HEK293T (cell line): ENCODE results near the gene KRTAP10-4.
"Not testable (repeated sequence)": the region's sequence is repeated elsewhere in the genome, so short reads cannot be mapped to it uniquely, and the experiment has no call there.

Experiments used
- CTCF ChIA-PET: fragments of 350-600 bp; formaldehyde crosslinking; extraction: SDS; loops from one replicate; lab custom pipeline; 2021; ENCODE audit warnings: antibody characterized with exemption, inconsistent platforms; lab: Yijun Ruan, JAX
- POLR2A ChIA-PET: fragments of 350-600 bp; formaldehyde crosslinking; extraction: SDS; loops from one replicate; lab custom pipeline; 2020; ENCODE audit warnings: antibody characterized with exemption, inconsistent platforms; lab: Yijun Ruan, JAX
- DNase-seq: peaks from one replicate; pipeline ENCODE4 v3.0.0; 2012; ENCODE audit warnings: mixed read lengths; ENCODE audit errors: extremely low spot score
- ARNT ChIP-seq: fragments of 450-650 bp; IDR thresholded peaks from 2 replicates; pipeline ENCODE4 v1.6.1; 2017; ENCODE audit warnings: mild to moderate bottlenecking
- BHLHE40 ChIP-seq: fragments of 450-650 bp; IDR thresholded peaks from 2 replicates; pipeline ENCODE4 v1.6.1; 2016; ENCODE audit warnings: mild to moderate bottlenecking, moderate library complexity, borderline replicate concordance
- CTBP1 ChIP-seq: fragments of 450-650 bp; IDR thresholded peaks from 2 replicates; pipeline ENCODE4 v1.6.1; 2016; ENCODE audit warnings: borderline replicate concordance
- ELF4 ChIP-seq: fragments of 450-650 bp; IDR thresholded peaks from 2 replicates; pipeline ENCODE4 v1.6.1; 2017; ENCODE audit warnings: antibody characterized with exemption
- FOXA1 ChIP-seq: fragments of 450-650 bp; IDR thresholded peaks from 2 replicates; pipeline ENCODE4 v1.6.1; 2016; ENCODE audit warnings: mild to moderate bottlenecking
- FOXK2 ChIP-seq: fragments of 450-650 bp; IDR thresholded peaks from 2 replicates; pipeline ENCODE4 v1.6.1; 2016; ENCODE audit warnings: mild to moderate bottlenecking
- FOXM1 ChIP-seq: fragments of 450-650 bp; IDR thresholded peaks from 2 replicates; pipeline ENCODE4 v1.6.1; 2017; ENCODE audit warnings: mild to moderate bottlenecking, borderline replicate concordance
- HDGF ChIP-seq: fragments of 450-650 bp; IDR thresholded peaks from 2 replicates; pipeline ENCODE4 v1.6.1; 2017; ENCODE audit warnings: antibody characterized with exemption, borderline replicate concordance
- L3MBTL2 ChIP-seq: fragments of 450-650 bp; conservative IDR thresholded peaks from 2 replicates; pipeline ENCODE4 v1.6.1; 2016; ENCODE audit warnings: mild to moderate bottlenecking
- LEF1 ChIP-seq: fragments of 450-650 bp; IDR thresholded peaks from 2 replicates; pipeline ENCODE4 v1.6.1; 2017; ENCODE audit warnings: mild to moderate bottlenecking, borderline replicate concordance
- NFRKB ChIP-seq: fragments of 450-650 bp; IDR thresholded peaks from 2 replicates; pipeline ENCODE4 v1.6.1; 2016; ENCODE audit warnings: mild to moderate bottlenecking, moderate library complexity
- SP1 ChIP-seq: fragments of 450-650 bp; IDR thresholded peaks from 2 replicates; pipeline ENCODE4 v1.6.1; 2017
- SUZ12 ChIP-seq: fragments of 450-650 bp; IDR thresholded peaks from 2 replicates; pipeline ENCODE4 v1.6.1; 2016; ENCODE audit warnings: mild to moderate bottlenecking
- TARDBP ChIP-seq: fragments of 450-650 bp; IDR thresholded peaks from 2 replicates; pipeline ENCODE4 v1.6.1; 2016
- ZNF384 ChIP-seq: fragments of 450-650 bp; IDR thresholded peaks from 2 replicates; pipeline ENCODE4 v1.6.1; 2016
- TF ChIP-seq, protein P1 (sequence below): fragments of 450-650 bp; IDR thresholded peaks from 2 replicates; pipeline ENCODE4 v1.6.1; 2016

Gene KRTAP10-4

GRCh38 chr21:44583800-44584147, 10.2 kb downstream of the KRTAP10-4 start:
- ChIA-PET CTCF (no interaction called here), POLR2A (no interaction called here)
- TF ChIP-seq ELF4 (no peak), FOXK2 (no peak)
- no peak for DNase-seq

- DNase-seq = no peak
- TF ChIP-seq SP1 = no peak
- TF ChIP-seq L3MBTL2 = no peak
- no peak for TF ChIP-seq BHLHE40
- TF ChIP-seq, protein P1, sequence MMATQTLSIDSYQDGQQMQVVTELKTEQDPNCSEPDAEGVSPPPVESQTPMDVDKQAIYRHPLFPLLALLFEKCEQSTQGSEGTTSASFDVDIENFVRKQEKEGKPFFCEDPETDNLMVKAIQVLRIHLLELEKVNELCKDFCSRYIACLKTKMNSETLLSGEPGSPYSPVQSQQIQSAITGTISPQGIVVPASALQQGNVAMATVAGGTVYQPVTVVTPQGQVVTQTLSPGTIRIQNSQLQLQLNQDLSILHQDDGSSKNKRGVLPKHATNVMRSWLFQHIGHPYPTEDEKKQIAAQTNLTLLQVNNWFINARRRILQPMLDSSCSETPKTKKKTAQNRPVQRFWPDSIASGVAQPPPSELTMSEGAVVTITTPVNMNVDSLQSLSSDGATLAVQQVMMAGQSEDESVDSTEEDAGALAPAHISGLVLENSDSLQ = no peak
- TF ChIP-seq ZNF384 = no peak
- TF ChIP-seq CTBP1 = no peak
- no peak for TF ChIP-seq ELF4
- no peak for TF ChIP-seq SUZ12
- no peak for TF ChIP-seq FOXK2
- no peak for TF ChIP-seq HDGF
- TF ChIP-seq FOXA1 = no peak
- POLR2A ChIA-PET = no interaction called here
These were observed 12.4 kb downstream of the KRTAP10-4 start for GRCh38 chr21:44585892-44586291.

DNA sequence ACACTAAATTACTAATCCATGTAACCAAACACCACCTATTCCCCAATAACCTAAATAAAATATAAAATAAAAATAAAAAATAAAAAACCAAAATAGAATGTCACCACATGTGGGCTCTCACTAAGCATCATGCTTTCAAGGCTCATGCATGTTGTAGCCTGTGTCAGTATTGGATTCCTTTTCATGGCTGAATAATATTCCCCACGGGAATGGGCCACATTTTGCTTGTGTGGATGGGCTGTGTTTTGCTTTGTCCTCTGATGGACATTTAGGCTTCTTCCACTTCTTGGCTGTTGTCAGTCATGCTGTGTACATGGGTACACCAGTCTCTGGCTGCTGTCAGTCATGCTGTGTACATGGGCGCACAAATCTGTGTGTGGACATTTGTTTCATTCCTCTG, 15.6 kb downstream of the KRTAP10-4 start:
- CTCF ChIA-PET = no interaction called here
- POLR2A ChIA-PET = no interaction called here
- DNase-seq = no peak
- no peak for TF ChIP-seq SUZ12
- TF ChIP-seq FOXK2 = no peak
- no peak for TF ChIP-seq FOXA1
- TF ChIP-seq NFRKB = no peak
- TF ChIP-seq, protein P1 = no peak
- TF ChIP-seq ELF4 = no peak
- TF ChIP-seq ARNT = no peak
- TF ChIP-seq FOXM1 = no peak
- no peak for TF ChIP-seq CTBP1
- no peak for TF ChIP-seq TARDBP
- no peak for TF ChIP-seq BHLHE40
- TF ChIP-seq HDGF = no peak

More at GRCh38 chr21:44585892-44586291, 12.4 kb downstream of the KRTAP10-4 start:
- CTCF ChIA-PET = no interaction called here

DNA sequence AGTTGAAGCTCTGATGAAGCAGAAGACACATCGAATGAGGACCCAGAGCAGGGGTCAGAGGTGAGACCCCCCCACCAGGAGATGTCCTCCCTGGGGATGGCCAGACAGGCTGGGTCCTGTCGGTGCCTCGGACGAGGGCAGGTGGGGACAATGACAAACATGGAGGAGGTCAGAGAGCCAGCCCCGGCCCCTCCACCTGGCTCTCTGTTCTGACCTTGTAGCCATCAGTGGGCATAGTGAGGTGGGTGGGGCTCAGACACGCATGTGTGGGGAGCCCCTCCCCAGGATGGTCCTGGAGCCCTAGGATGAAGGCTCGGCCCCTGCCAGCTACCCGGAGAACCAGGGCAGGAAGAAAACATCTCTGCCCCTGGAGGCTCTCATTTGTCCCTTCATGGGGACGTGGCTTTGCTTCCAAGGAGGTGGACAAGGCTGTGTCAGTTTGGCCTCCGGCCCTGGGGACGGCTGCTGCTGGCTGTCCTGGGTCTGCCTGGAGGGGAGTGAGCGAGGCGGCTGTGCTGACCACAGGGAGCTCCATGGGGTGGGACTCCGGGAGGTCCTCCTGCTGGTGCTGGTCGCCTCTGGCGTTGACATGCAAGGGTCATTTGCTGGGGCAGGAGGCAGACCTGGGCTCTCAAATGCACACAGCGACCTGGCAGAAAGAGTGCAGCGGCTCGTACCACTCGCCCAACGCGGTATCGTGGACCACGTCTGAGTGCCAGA, 16.2 kb downstream of the KRTAP10-4 start:
- DNase-seq = no peak
- ChIA-PET POLR2A (no interaction called here), CTCF (no interaction called here)
- TF ChIP-seq ARNT (no peak), FOXA1 (no peak), LEF1 (no peak), NFRKB (no peak), BHLHE40 (no peak), TARDBP (no peak), ZNF384 (no peak), SUZ12 (no peak), FOXK2 (no peak), SP1 (no peak), HDGF (no peak)

- TF ChIP-seq L3MBTL2 (no peak), NFRKB (no peak), FOXM1 (no peak), LEF1 (no peak), TARDBP (no peak), SUZ12 (no peak), ARNT (no peak), ELF4 (no peak), FOXK2 (no peak), BHLHE40 (no peak)
- CTCF ChIA-PET = no interaction called here
- POLR2A ChIA-PET = no interaction called here
- no peak for DNase-seq
These were observed 16.8 kb downstream of the KRTAP10-4 start for GRCh38 chr21:44590311-44590721.

- CTCF ChIA-PET, DNase-seq, POLR2A ChIA-PET: not testable (repeated sequence)
These were observed 17.6 kb downstream of the KRTAP10-4 start for GRCh38 chr21:44590897-44591800.

- DNase-seq, CTCF ChIA-PET, POLR2A ChIA-PET: not testable (repeated sequence)
These were observed 18.2 kb downstream of the KRTAP10-4 start for GRCh38 chr21:44591801-44592130.
